Endothelial cell of umbilical vein (primary cell): ENCODE measurements around the gene SHBG. TPM values are rescaled to one million over a fixed set of nuclear protein-coding genes. Genes with fewer than 3 reads are reported as not detected.

Experiments
- BruUV-seq: library from RNA; stranded (reverse); fragments of 400-500 nt; replicated peaks from 2 replicates; lab custom pipeline; 2021; lab: Mats Ljungman, UMichigan
- CTCF ChIA-PET: fragments of 300-600, 350-600 bp; sonication (Branson Sonifier 250); formaldehyde crosslinking; loops from one replicate; lab custom pipeline; 2021; ENCODE audit warnings: antibody characterized with exemption, inconsistent platforms; lab: Charles Lee
- POLR2A ChIA-PET: fragments of 300-600, 350-600 bp; sonication (Branson Sonifier 250); formaldehyde crosslinking; loops from one replicate; lab custom pipeline; 2021; ENCODE audit warnings: antibody characterized with exemption, inconsistent platforms; lab: Charles Lee
- DNase-seq: peaks from one replicate; pipeline ENCODE4 v3.0.0-alpha.2; 2011; ENCODE audit warnings: low read depth, low spot score
- FAIRE-seq: peaks from 2 replicates; lab custom pipeline; 2011; peaks lifted over from hg19 to GRCh38; lab: Jason Lieb, UNC
- H2AFZ ChIP-seq: 2 replicates; pipeline ENCODE4 v1.6.0; 2012; ENCODE audit warnings: low read depth, low read length, control low read depth, inconsistent platforms
- H3K27ac ChIP-seq: 2 replicates; pipeline ENCODE4 v1.5.1; 2011; ENCODE audit warnings: low read depth, mild to moderate bottlenecking, control low read depth, low read length, moderate library complexity; ENCODE audit not compliant: insufficient read depth
- H3K27me3 ChIP-seq, 2 experiments: 2 replicates each; pipeline versions ENCODE4 v1.6.0 to v1.6.1; 2011; ENCODE audit warnings: low read length in 2 of 2, mixed read lengths in 1 of 2; ENCODE audit not compliant: control insufficient read depth in 2 of 2, insufficient read depth in 2 of 2
- H3K36me3 ChIP-seq, 2 experiments: 2 replicates in 1 of 2; 3 replicates in 1 of 2; pipeline ENCODE4 v1.5.1; 2011; ENCODE audit warnings: low read length in 2 of 2, mild to moderate bottlenecking in 1 of 2, moderate library complexity in 1 of 2; ENCODE audit not compliant: control insufficient read depth in 2 of 2, insufficient read depth in 2 of 2; ENCODE audit errors: extremely low read depth in 1 of 2
- H3K4me1 ChIP-seq: 3 replicates; pipeline ENCODE4 v1.5.1; 2011; ENCODE audit warnings: mild to moderate bottlenecking, low read length; ENCODE audit not compliant: control insufficient read depth, insufficient read depth; ENCODE audit errors: extremely low read depth
- H3K4me2 ChIP-seq: 2 replicates; pipeline ENCODE4 v1.6.1; 2011; ENCODE audit warnings: low read length, control low read depth, mixed read lengths; ENCODE audit not compliant: insufficient read depth
- H3K4me3 ChIP-seq, 3 experiments: fragments of 200-600 bp in 1 of 3; sonication (generic), shearing (Covaris generic) in 1 of 3; replicated peaks in 1 of 3; 2 replicates each; pipeline ENCODE4 v1.5.1; 2011 to 2016; ENCODE audit warnings: control low read depth in 3 of 3, low read length in 3 of 3, mild to moderate bottlenecking in 2 of 3, inconsistent platforms in 1 of 3, low read depth in 1 of 3, moderate library complexity in 1 of 3; ENCODE audit not compliant: insufficient read depth in 1 of 3
- H3K79me2 ChIP-seq: 2 replicates; pipeline ENCODE4 v1.6.0; 2012; ENCODE audit warnings: low read length, inconsistent platforms; ENCODE audit not compliant: control insufficient read depth, insufficient read depth
- H3K9ac ChIP-seq: replicated peaks from 2 replicates; pipeline ENCODE3; 2011; ENCODE audit warnings: low read length, control low read depth; ENCODE audit not compliant: insufficient read depth; ENCODE audit errors: extremely low read depth
- H3K9me1 ChIP-seq: replicated peaks from 3 replicates; pipeline ENCODE4 v1.6.0; 2011; ENCODE audit warnings: mild to moderate bottlenecking, low read length; ENCODE audit not compliant: control insufficient read depth, insufficient read depth; ENCODE audit errors: extremely low read depth
- H3K9me3 ChIP-seq: replicated peaks from 2 replicates; pipeline ENCODE4 v1.5.1; 2012; ENCODE audit warnings: low read length, inconsistent platforms; ENCODE audit not compliant: control insufficient read depth, insufficient read depth
- H4K20me1 ChIP-seq: replicated peaks from 2 replicates; pipeline ENCODE3; 2011; ENCODE audit warnings: mild to moderate bottlenecking, low read length; ENCODE audit not compliant: control insufficient read depth, insufficient read depth; ENCODE audit errors: extremely low read depth
- EZH2 ChIP-seq: IDR thresholded peaks from 2 replicates; pipeline ENCODE4 v1.6.1; 2012; ENCODE audit warnings: borderline replicate concordance, low read depth, mild to moderate bottlenecking, moderate library complexity, low read length, inconsistent platforms; ENCODE audit not compliant: severe bottlenecking
- FOS ChIP-seq: IDR thresholded peaks from 2 replicates; pipeline ENCODE4 v1.6.1; 2011; ENCODE audit warnings: mild to moderate bottlenecking, low read length, moderate library complexity, borderline replicate concordance; ENCODE audit not compliant: insufficient read depth
- GATA2 ChIP-seq: IDR thresholded peaks from 2 replicates; pipeline ENCODE4 v1.7.0; 2011; ENCODE audit warnings: low read depth, mild to moderate bottlenecking, moderate library complexity, mixed read lengths, low read length; ENCODE audit not compliant: insufficient read length, insufficient read depth
- JUN ChIP-seq: IDR thresholded peaks from 2 replicates; pipeline ENCODE4 v1.6.1; 2011; ENCODE audit warnings: borderline replicate concordance, low read depth; ENCODE audit not compliant: insufficient read length, insufficient read depth
- MYC ChIP-seq: IDR thresholded peaks from one replicate; pipeline ENCODE4 v1.6.1; 2011; ENCODE audit warnings: mild to moderate bottlenecking, low read depth, low read length
- POLR2A ChIP-seq: IDR thresholded peaks from 2 replicates; pipeline ENCODE4 v1.6.1; 2012; ENCODE audit warnings: low read depth, mild to moderate bottlenecking, control low read depth, low read length
- POLR2AphosphoS5 ChIP-seq: IDR thresholded peaks from 2 replicates; pipeline ENCODE4 v1.6.1; 2012; ENCODE audit warnings: low read depth, mild to moderate bottlenecking, control low read depth, low read length, moderate library complexity; ENCODE audit not compliant: insufficient read depth
- dilution Hi-C: fragments of 300-500 bp; cut with MboI; formaldehyde crosslinking; loops from one replicate; pipeline ENCODE4 v1.15.0; 2019; ENCODE audit warnings: low sequenced_read_pairs; ENCODE audit not compliant: extremely low pct_ligation_motif_present
- intact Hi-C: fragments of 100-400 bp; cut with micrococcal nuclease; formaldehyde crosslinking; loops from one replicate; pipeline ENCODE4 v1.10.0; 2022
- polyA plus RNA-seq, 4 experiments: library from polyadenylated mRNA; depleted of rRNA in 3 of 4; stranded (reverse) in 3 of 4; unstranded in 1 of 4; fragments of >200 nt; gene quantifications; 2 replicates each; pipeline versions ENCODE4 v1.2.1 to v1.2.3, GENCODE V29; 2011 to 2012; ENCODE audit warnings: missing spikeins in 1 of 4
- total RNA-seq: library from RNA; stranded (reverse); gene quantifications from 2 replicates; pipeline ENCODE4 v1.2.3, GENCODE V29; 2021
- TF ChIP-seq, protein P1 (sequence below): IDR thresholded peaks from 2 replicates; pipeline ENCODE4 v1.6.1; 2011; ENCODE audit not compliant: insufficient read depth, insufficient read length
- TF ChIP-seq, protein P2 (sequence below), 2 donors: IDR thresholded peaks; 1 replicate in 1 of 2; 2 replicates in 1 of 2; pipeline ENCODE4 v1.5.1; 2011; ENCODE audit warnings: low read length in 2 of 2, mild to moderate bottlenecking in 2 of 2, moderate library complexity in 2 of 2, control low read depth in 1 of 2, inconsistent platforms in 1 of 2, low read depth in 1 of 2; ENCODE audit not compliant: insufficient read depth in 1 of 2; ENCODE audit errors: extremely low read depth in 1 of 2

SHBG gene
- total and polyA plus RNA-seq, 2 donors (not counting 3 experiments of a cell fraction or from before 2014, with no cell fraction given) = 0.51 TPM; not detected in 1

- Histone ChIP-seq H3K9ac (no peak overlapping the region), H4K20me1 (no peaks in the 10 kb centered on the region), H3K79me2 (no peaks in the 10 kb centered on the region), H3K9me1 (no peaks in the 10 kb centered on the region), H2AFZ (no peak overlapping the region), H3K4me3 (no peak overlapping the region), H3K9me3 (no peaks in the 10 kb centered on the region), H3K4me2 (no peak overlapping the region), H3K4me1 (no peaks in the 10 kb centered on the region), H3K27ac (no peak overlapping the region), H3K36me3 (no peaks in the 10 kb centered on the region), H3K27me3 (peaks cover 12 to 20% of the 10 kb centered on the region in 2 experiments)
- DNase-seq (no peak), FAIRE-seq (no peak)
- BruUV-seq = no TSS peak
- dilution Hi-C loops = no loop called here
- TF ChIP-seq FOS (no peak), POLR2AphosphoS5 (no peak), MYC (no peak), EZH2 (no peak), POLR2A (no peak), GATA2 (no peak), JUN (no peak)
- TF ChIP-seq, protein P1, sequence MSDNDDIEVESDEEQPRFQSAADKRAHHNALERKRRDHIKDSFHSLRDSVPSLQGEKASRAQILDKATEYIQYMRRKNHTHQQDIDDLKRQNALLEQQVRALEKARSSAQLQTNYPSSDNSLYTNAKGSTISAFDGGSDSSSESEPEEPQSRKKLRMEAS = no peak
- TF ChIP-seq, protein P2, sequence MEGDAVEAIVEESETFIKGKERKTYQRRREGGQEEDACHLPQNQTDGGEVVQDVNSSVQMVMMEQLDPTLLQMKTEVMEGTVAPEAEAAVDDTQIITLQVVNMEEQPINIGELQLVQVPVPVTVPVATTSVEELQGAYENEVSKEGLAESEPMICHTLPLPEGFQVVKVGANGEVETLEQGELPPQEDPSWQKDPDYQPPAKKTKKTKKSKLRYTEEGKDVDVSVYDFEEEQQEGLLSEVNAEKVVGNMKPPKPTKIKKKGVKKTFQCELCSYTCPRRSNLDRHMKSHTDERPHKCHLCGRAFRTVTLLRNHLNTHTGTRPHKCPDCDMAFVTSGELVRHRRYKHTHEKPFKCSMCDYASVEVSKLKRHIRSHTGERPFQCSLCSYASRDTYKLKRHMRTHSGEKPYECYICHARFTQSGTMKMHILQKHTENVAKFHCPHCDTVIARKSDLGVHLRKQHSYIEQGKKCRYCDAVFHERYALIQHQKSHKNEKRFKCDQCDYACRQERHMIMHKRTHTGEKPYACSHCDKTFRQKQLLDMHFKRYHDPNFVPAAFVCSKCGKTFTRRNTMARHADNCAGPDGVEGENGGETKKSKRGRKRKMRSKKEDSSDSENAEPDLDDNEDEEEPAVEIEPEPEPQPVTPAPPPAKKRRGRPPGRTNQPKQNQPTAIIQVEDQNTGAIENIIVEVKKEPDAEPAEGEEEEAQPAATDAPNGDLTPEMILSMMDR (IDR thresholded peaks at IDR 0.05; ENCODE audit: extremely low read depth in 1 of 2, insufficient read depth in 1 of 2, low read depth in 1 of 2, low read length in 2 of 2) = no peak
- ChIA-PET POLR2A (no interaction called here), CTCF (interaction anchor here (0.8 to 1.4 kb wide), 3 partner anchors 20 to 427 kb away, joined by 3 to 4 read pairs (median 4); partner anchors contain the start of genes TP53 and WRAP53)
- intact Hi-C loops = no loop called here
Observed at GRCh38 chr17:7647018-7647417, 17.1 kb downstream of the SHBG start.
